Lower leg skin (tissue), 3 donors: ENCODE results near the gene RNF5.

Experiments
- CTCF ChIP-seq, 3 donors: fragments of 450-650 bp; IDR thresholded peaks; one replicate each; pipeline ENCODE4 v1.5.1; 2016; ENCODE audit warnings: antibody characterized with exemption in 3 of 3, mild to moderate bottlenecking in 3 of 3, moderate library complexity in 2 of 3
- POLR2A ChIP-seq, 2 donors: fragments of 450-650 bp; IDR thresholded peaks; one replicate each; pipeline ENCODE4 v1.6.1; 2016 to 2017; ENCODE audit warnings: antibody characterized with exemption in 2 of 2, mild to moderate bottlenecking in 1 of 2, moderate library complexity in 1 of 2

GRCh38 chr6:32220021-32220420, 41.8 kb downstream of the RNF5 start:
- TF ChIP-seq POLR2A (IDR thresholded peaks at IDR 0.05) = no peak
- no peak for TF ChIP-seq CTCF (IDR thresholded peaks at IDR 0.05)
